ENCODE measurements around the gene PTRH1. TPM values are rescaled to one million over a fixed set of nuclear protein-coding genes. Genes with fewer than 3 reads are reported as not detected.
A peak's percentile ranks its signal among the peaks of the same experiment; 100 is the strongest.

Gene PTRH1
- total and polyA plus RNA-seq, 2 of the 4 experiments (the other 2 are of a cell fraction): 5.4 to 14.8 TPM

DNA sequence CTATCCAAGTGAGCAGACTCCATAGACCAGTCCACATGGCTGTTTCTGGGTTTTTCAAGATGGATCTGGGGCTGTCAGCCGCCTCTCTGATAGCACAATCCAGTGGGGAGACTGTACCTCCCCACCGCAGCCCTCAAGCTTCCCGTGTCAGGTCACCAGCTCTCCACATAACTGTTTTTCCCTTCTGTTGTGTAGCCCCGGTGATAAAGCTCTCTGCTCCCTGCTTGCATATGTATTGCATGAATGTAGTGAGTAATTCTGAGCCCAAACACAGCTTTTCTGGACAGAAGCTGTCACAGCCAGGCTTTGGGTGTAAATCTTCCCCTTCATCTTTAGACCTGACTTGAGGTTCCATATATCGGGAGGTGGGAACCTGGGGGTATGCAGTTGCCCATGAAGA, 31.7 kb downstream of the PTRH1 start:
- no peaks in the 10 kb centered on the region for H3K9me3 ChIP-seq (ENCODE audit: control insufficient read depth, insufficient read depth, low read length)
- no peak overlapping the region for H2BK5ac ChIP-seq (ENCODE audit: low read depth, low read length, poor library complexity, severe bottlenecking)
- H3K18ac ChIP-seq (ENCODE audit: low read depth, low read length): no peak overlapping the region
- no peak overlapping the region for H3K4me3 ChIP-seq (ENCODE audit: insufficient read depth, low read depth, low read length)
- H3K27ac ChIP-seq (ENCODE audit: insufficient read depth, low read length): no peak overlapping the region
- ChIA-PET CTCF (interaction anchor here (1.1 kb wide), 1 partner anchor 51 kb away, joined by 3 read pairs; the partner anchor contains the start of gene TOR2A), POLR2A (ENCODE audit: unreplicated experiment) (no interaction called here)
- TF ChIP-seq CEBPB (IDR thresholded peaks at IDR 0.05; ENCODE audit: low read depth, low read length) (peak; percentile 83), POLR2A (IDR thresholded peaks at IDR 0.05; ENCODE audit: low read depth, low read length) (no peak)
- no peak overlapping the region for H2AFZ ChIP-seq (replicated peaks; ENCODE audit: low read length, poor library complexity)
- H3K9me1 ChIP-seq (ENCODE audit: insufficient read depth, low read length): peaks cover 19% of the 10 kb centered on the region
- H2BK15ac ChIP-seq (ENCODE audit: low read depth, low read length): no peak overlapping the region
- no peak overlapping the region for H3K4me2 ChIP-seq (ENCODE audit: low read depth, low read length)
- H2BK120ac ChIP-seq (ENCODE audit: low read depth, low read length): no peak overlapping the region
- H3K14ac ChIP-seq (replicated peaks; ENCODE audit: low read depth, low read length): no peak overlapping the region; the same call in 1 of the 2 replicates
- H3K36me3 ChIP-seq (ENCODE audit: control insufficient read depth, insufficient read depth, low read length): peaks cover 58% of the 10 kb centered on the region
- H2AK9ac ChIP-seq (replicated peaks; ENCODE audit: low read depth, low read length, poor library complexity): peak overlapping the region; percentile 14
- no CpG with 5 or more reads among the region's 5 CpGs for WGBS, 2 experiments (ENCODE audit: extremely low coverage in 2 of 2, insufficient read length in 1 of 2)
- no peaks in the 10 kb centered on the region for H4K20me1 ChIP-seq (ENCODE audit: insufficient read depth, low read length)
- ATAC-seq (ENCODE audit: low read depth) (peak; percentile 54), DNase-seq (peak; percentile 78)
- H3K27me3 ChIP-seq (ENCODE audit: control insufficient read depth, insufficient read depth, low read length): no peaks in the 10 kb centered on the region
- in situ Hi-C loops (cut with MboI; ENCODE audit: low sequenced_read_pairs): no loop called here
- no peak overlapping the region for H4K91ac ChIP-seq (ENCODE audit: insufficient read depth, low read depth, low read length)
- H2AK5ac ChIP-seq (ENCODE audit: low read depth, low read length): 0 out of 2 replicates have a peak overlapping the region, but pooled peaks have one; percentile 67
- intact Hi-C loops (cut with micrococcal nuclease): no loop called here
- dilution Hi-C loops (cut with HindIII; ENCODE audit: low sequenced_read_pairs, unreplicated experiment): no loop called here
- H4K5ac ChIP-seq (ENCODE audit: low read depth, low read length): no peak overlapping the region
- no peak overlapping the region for H3K23ac ChIP-seq (ENCODE audit: low read depth, low read length)
- no peak overlapping the region for H4K8ac ChIP-seq (ENCODE audit: low read depth in 2 of 2, low read length in 2 of 2)
- no peak overlapping the region for H2BK20ac ChIP-seq (ENCODE audit: low read depth, low read length)
- H3K4me1 ChIP-seq (ENCODE audit: control insufficient read depth, insufficient read depth, low read length): peaks cover 11% of the 10 kb centered on the region
- no TSS peak for BruUV-seq (replicated peaks)
- no peak overlapping the region for H3K4ac ChIP-seq (ENCODE audit: low read depth, low read length)
- H3K79me1 ChIP-seq (ENCODE audit: low read depth in 1 of 2, low read length in 2 of 2): no peaks in the 10 kb centered on the region
- H3K9ac ChIP-seq (ENCODE audit: low read depth, low read length): no peak overlapping the region
- no peak overlapping the region for H3K56ac ChIP-seq (ENCODE audit: extremely low read depth, insufficient read depth, low read length)

All from IMR-90 (cell line).